ENCODE data around the gene CYP4F22. TPM values are rescaled to one million over a fixed set of nuclear protein-coding genes. Genes with fewer than 3 reads are reported as not detected.

The CYP4F22 gene
- total RNA-seq, 1 donor from 2014 or later = 0.24 TPM

GRCh38 chr19:15570420-15570819 lies 62.1 kb downstream of the CYP4F22 start:
- DNase-seq (no peak), ATAC-seq (no peak)
- H3K9me3 ChIP-seq = no peaks in the 10 kb centered on the region
- no peak overlapping the region for H3K4me3 ChIP-seq
- no peak for TF ChIP-seq CTCF (IDR thresholded peaks at IDR 0.05)
- peaks cover 29% of the 10 kb centered on the region for H3K27me3 ChIP-seq (ENCODE audit: low read depth)
- no peaks in the 10 kb centered on the region for H3K36me3 ChIP-seq
- H3K4me1 ChIP-seq = no peaks in the 10 kb centered on the region
- H3K27ac ChIP-seq = no peak overlapping the region
- intact Hi-C loops (cut with DNase I) = no loop called here

- Histone ChIP-seq H3K9me3 (no peaks in the 10 kb centered on the region), H3K27me3 (ENCODE audit: low read depth) (peaks cover 16% of the 10 kb centered on the region), H3K27ac (no peak overlapping the region), H3K4me3 (no peak overlapping the region), H3K4me1 (no peaks in the 10 kb centered on the region), H3K36me3 (no peaks in the 10 kb centered on the region)
- DNase-seq (no peak), ATAC-seq (no peak)
- intact Hi-C loops (cut with DNase I) = no loop called here
- TF ChIP-seq CTCF (IDR thresholded peaks at IDR 0.05) = no peak
Observed at GRCh38 chr19:15575406-15575805, 67.1 kb downstream of the CYP4F22 start.

GRCh38 chr19:15576526-15577156 lies 68.3 kb downstream of the CYP4F22 start:
- Histone ChIP-seq H3K27me3 (ENCODE audit: low read depth) (peaks cover 17% of the 10 kb centered on the region), H3K27ac (no peak overlapping the region), H3K4me3 (no peak overlapping the region), H3K36me3 (no peaks in the 10 kb centered on the region), H3K4me1 (no peaks in the 10 kb centered on the region), H3K9me3 (no peaks in the 10 kb centered on the region)
- no peak for ATAC-seq
- DNase-seq = no peak
- TF ChIP-seq CTCF (IDR thresholded peaks at IDR 0.05) = no peak
- intact Hi-C loops (cut with DNase I) = no loop called here

- intact Hi-C loops (cut with DNase I) = no loop called here
- ATAC-seq (no peak), DNase-seq (no peak)
Observed at GRCh38 chr19:15577184-15577771, 69.0 kb downstream of the CYP4F22 start.

GRCh38 chr19:15583346-15583745 lies 75.0 kb downstream of the CYP4F22 start:
- no peak overlapping the region for H3K4me3 ChIP-seq
- no peaks in the 10 kb centered on the region for H3K4me1 ChIP-seq
- no peak for ATAC-seq
- H3K36me3 ChIP-seq = no peaks in the 10 kb centered on the region
- H3K27ac ChIP-seq = no peak overlapping the region
- DNase-seq = no peak
- no peaks in the 10 kb centered on the region for H3K9me3 ChIP-seq
- H3K27me3 ChIP-seq (ENCODE audit: low read depth) = peaks cover 21% of the 10 kb centered on the region
- no peak for TF ChIP-seq CTCF (IDR thresholded peaks at IDR 0.05)
- intact Hi-C loops (cut with DNase I) = no loop called here

More at GRCh38 chr19:15577184-15577771, 69.0 kb downstream of the CYP4F22 start:
- peaks cover 16% of the 10 kb centered on the region for H3K27me3 ChIP-seq (ENCODE audit: low read depth)
- no peak overlapping the region for H3K27ac ChIP-seq
- no peaks in the 10 kb centered on the region for H3K9me3 ChIP-seq
- no peak overlapping the region for H3K4me3 ChIP-seq
- no peaks in the 10 kb centered on the region for H3K4me1 ChIP-seq
- no peak for TF ChIP-seq CTCF (IDR thresholded peaks at IDR 0.05)
- no peaks in the 10 kb centered on the region for H3K36me3 ChIP-seq
